HEK293 (cell line): ENCODE results near the gene GNG14.
A peak's percentile ranks its signal among the peaks of the same experiment; 100 is the strongest.

Source experiments
- CTCF ChIA-PET: fragments of 350-600 bp; formaldehyde crosslinking; extraction: SDS; loops from one replicate; lab custom pipeline; 2021; ENCODE audit warnings: antibody characterized with exemption; lab: Yijun Ruan, JAX
- POLR2A ChIA-PET: fragments of 300-600 bp; formaldehyde crosslinking; extraction: SDS; loops from one replicate; lab custom pipeline; 2020; ENCODE audit warnings: antibody characterized with exemption, inconsistent platforms; lab: Yijun Ruan, JAX
- H3K27ac ChIP-seq: fragments of 200-500 bp; sonication (Bioruptor generic); 2 replicates; pipeline ENCODE4 v1.5.1; 2014; ENCODE audit warnings: low read depth, low read length, control low read depth, inconsistent platforms; ENCODE audit errors: extremely low read depth
- H3K36me3 ChIP-seq, 2 experiments: fragments of 200-500 bp in 1 of 2; sonication (Bioruptor generic) in 1 of 2; 1 replicate in 1 of 2; 2 replicates in 1 of 2; pipeline ENCODE4 v1.5.1; 2014 to 2017; ENCODE audit warnings: inconsistent platforms in 2 of 2, low read length in 2 of 2; ENCODE audit not compliant: control insufficient read depth in 2 of 2, insufficient read depth in 1 of 2
- H3K4me1 ChIP-seq: fragments of 200-500 bp; sonication (Bioruptor generic); 2 replicates; pipeline ENCODE4 v1.5.1; 2014; ENCODE audit warnings: mild to moderate bottlenecking, low read length, inconsistent platforms; ENCODE audit not compliant: control insufficient read depth, insufficient read depth
- H3K4me3 ChIP-seq: 2 replicates; pipeline ENCODE4 v1.5.1; 2011; ENCODE audit warnings: low read depth, mild to moderate bottlenecking, control low read depth, low read length, moderate library complexity
- H3K9me3 ChIP-seq: fragments of 200-500 bp; sonication (Bioruptor generic); 2 replicates; pipeline ENCODE4 v1.5.1; 2014; ENCODE audit warnings: low read depth, low read length, inconsistent platforms; ENCODE audit not compliant: control insufficient read depth, insufficient read depth
- CTCF ChIP-seq: fragments of 450-650 bp; formaldehyde crosslinking; IDR thresholded peaks from 2 replicates; pipeline ENCODE4 v1.5.1; 2016; ENCODE audit warnings: missing biosample characterization, missing genetic modification characterization
- SCRT2 ChIP-seq: fragments of 450-650 bp; formaldehyde crosslinking; IDR thresholded peaks from 2 replicates; pipeline ENCODE4 v1.5.1; 2016; ENCODE audit warnings: missing biosample characterization, missing genetic modification characterization
- ZBTB21 ChIP-seq: fragments of 450-650 bp; formaldehyde crosslinking; IDR thresholded peaks from 2 replicates; pipeline ENCODE4 v1.5.1; 2017; ENCODE audit warnings: missing biosample characterization, missing genetic modification characterization
- ZNF10 ChIP-seq: fragments of 450-650 bp; formaldehyde crosslinking; IDR thresholded peaks from 2 replicates; pipeline ENCODE4 v1.5.1; 2017; ENCODE audit warnings: missing biosample characterization, missing genetic modification characterization
- ZNF114 ChIP-seq: fragments of 450-650 bp; formaldehyde crosslinking; IDR thresholded peaks from 2 replicates; pipeline ENCODE4 v1.5.0; 2017; ENCODE audit warnings: missing biosample characterization, missing genetic modification characterization
- ZNF155 ChIP-seq: fragments of 450-650 bp; formaldehyde crosslinking; IDR thresholded peaks from 2 replicates; pipeline ENCODE4 v1.5.1; 2016; ENCODE audit warnings: missing biosample characterization, missing genetic modification characterization
- ZNF184 ChIP-seq: fragments of 450-650 bp; IDR thresholded peaks from 2 replicates; pipeline ENCODE4 v1.5.1; 2018; ENCODE audit warnings: missing biosample characterization, mild to moderate bottlenecking, missing genetic modification characterization
- ZNF2 ChIP-seq: fragments of 450-650 bp; formaldehyde crosslinking; IDR thresholded peaks from 2 replicates; pipeline ENCODE4 v1.5.1; 2016; ENCODE audit warnings: missing biosample characterization, missing genetic modification characterization
- ZNF354C ChIP-seq: fragments of 450-650 bp; formaldehyde crosslinking; IDR thresholded peaks from 2 replicates; pipeline ENCODE4 v1.5.1; 2016; ENCODE audit warnings: missing biosample characterization, missing genetic modification characterization, low read depth, borderline replicate concordance
- ZNF518A ChIP-seq: fragments of 450-650 bp; formaldehyde crosslinking; conservative IDR thresholded peaks from 2 replicates; pipeline ENCODE4 v1.5.1; 2016; ENCODE audit warnings: low read depth, missing biosample characterization, missing genetic modification characterization
- ZNF555 ChIP-seq: fragments of 450-650 bp; formaldehyde crosslinking; conservative IDR thresholded peaks from 2 replicates; pipeline ENCODE4 v1.5.1; 2017; ENCODE audit warnings: missing biosample characterization, mild to moderate bottlenecking, missing genetic modification characterization, inconsistent platforms
- ZNF558 ChIP-seq: fragments of 450-650 bp; formaldehyde crosslinking; IDR thresholded peaks from 2 replicates; pipeline ENCODE4 v1.5.1; 2016; ENCODE audit warnings: missing biosample characterization, missing genetic modification characterization
- ZNF585B ChIP-seq: fragments of 450-650 bp; formaldehyde crosslinking; IDR thresholded peaks from 2 replicates; pipeline ENCODE4 v1.5.1; 2016; ENCODE audit warnings: missing biosample characterization, missing genetic modification characterization
- ZNF623 ChIP-seq: fragments of 450-650 bp; formaldehyde crosslinking; IDR thresholded peaks from 2 replicates; pipeline ENCODE4 v1.5.1; 2016; ENCODE audit warnings: missing biosample characterization, missing genetic modification characterization
- ZNF639 ChIP-seq: fragments of 450-650 bp; formaldehyde crosslinking; IDR thresholded peaks from 2 replicates; pipeline ENCODE4 v1.5.1; 2016; ENCODE audit warnings: missing biosample characterization, missing genetic modification characterization
- ZNF670 ChIP-seq: fragments of 450-650 bp; formaldehyde crosslinking; IDR thresholded peaks from 2 replicates; pipeline ENCODE4 v1.5.1; 2016; ENCODE audit warnings: missing biosample characterization, missing genetic modification characterization, low read depth
- ZSCAN5A ChIP-seq: fragments of 450-650 bp; formaldehyde crosslinking; IDR thresholded peaks from 2 replicates; pipeline ENCODE4 v1.5.1; 2016; ENCODE audit warnings: missing biosample characterization, missing genetic modification characterization
- TF ChIP-seq, protein P1 (sequence below): fragments of 450-650 bp; IDR thresholded peaks from 2 replicates; pipeline ENCODE4 v1.5.1; 2018; ENCODE audit warnings: missing biosample characterization, mild to moderate bottlenecking, missing genetic modification characterization
- TF ChIP-seq, protein P2 (sequence below): fragments of 450-650 bp; formaldehyde crosslinking; IDR thresholded peaks from 2 replicates; pipeline ENCODE4 v1.5.1; 2016; ENCODE audit warnings: missing biosample characterization, missing genetic modification characterization

Gene GNG14

DNA sequence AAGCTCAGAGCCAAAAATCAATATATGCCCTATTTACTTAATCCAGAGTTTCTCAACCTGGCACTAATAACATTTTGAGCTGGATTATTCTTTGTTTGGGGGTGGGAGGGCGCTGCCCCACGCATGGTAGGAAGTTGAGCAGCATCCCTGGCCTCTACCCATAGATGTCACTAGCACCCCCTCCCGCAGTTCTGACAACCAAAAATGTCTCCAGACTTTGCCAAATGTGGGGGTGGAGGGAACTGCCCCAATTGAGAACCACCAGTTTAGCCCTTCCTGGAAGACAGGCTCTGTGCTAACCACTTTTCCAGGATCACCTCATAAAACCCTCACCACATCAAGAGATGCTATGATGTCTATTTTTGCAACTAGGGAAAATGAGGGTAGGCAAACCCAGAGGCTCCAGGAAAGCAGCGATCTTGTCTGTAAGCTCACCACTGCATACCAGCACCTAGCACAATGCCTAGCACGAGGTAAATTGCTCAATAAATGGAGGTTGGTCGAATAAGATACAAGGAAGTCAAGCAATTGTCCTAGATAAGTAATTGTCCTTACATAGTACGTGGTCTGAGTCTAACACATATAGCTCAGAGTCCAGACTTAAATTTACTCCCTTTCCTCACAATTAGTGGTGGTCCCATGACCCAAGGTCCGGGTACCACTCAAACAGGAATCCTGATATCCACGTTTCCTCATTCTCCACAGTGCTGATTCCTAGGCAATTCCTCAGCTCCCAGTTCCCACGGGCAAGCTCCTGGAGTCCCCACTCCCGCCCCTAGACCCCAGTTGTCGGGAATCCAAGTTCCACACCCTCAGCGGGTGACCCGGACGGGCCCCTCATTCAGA is 45.8 kb downstream of the GNG14 start (continued):
- TF ChIP-seq CTCF (tag by site-specific recombination) (peak; percentile 88), ZNF623 (tag by site-specific recombination) (no peak)
- TF ChIP-seq, all 188 proteins: peak for 13

DNA sequence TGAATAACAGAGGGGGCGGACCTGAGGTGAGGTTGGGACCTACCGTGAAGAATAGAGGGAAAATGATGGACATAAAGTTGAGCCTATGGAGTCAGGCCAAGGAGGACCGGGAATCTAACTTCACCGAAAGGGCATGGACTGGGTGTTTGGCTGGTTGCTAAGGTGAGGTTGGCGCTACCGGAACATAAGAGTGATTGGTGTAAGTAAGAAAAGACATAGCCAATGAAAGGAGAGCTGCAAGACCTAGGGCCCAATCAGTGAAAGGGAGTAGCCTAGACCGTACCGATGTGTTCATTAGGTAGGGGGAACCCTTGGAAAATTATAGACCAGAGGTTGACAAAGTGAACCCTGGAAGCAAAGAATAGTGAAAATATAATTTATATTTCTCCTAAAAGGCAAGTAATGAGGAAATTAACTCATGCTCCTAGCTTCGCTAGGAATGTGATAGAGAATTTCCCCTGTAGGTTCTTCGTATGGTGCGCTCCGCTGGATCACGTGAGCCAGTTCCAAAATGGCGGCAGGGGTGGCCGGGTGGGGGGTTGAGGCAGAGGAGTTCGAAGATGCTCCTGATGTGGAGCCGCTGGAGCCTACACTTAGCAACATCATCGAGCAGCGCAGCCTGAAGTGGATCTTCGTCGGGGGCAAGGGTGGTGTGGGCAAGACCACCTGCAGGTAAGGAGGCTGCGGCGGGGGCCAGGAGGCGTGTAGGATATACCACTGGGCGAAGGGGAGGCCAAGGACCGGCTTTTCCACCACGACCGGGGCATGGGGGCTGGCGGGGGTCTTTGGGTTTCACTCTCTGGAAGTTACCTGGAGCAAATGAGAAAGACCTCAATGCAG is 49.4 kb downstream of the GNG14 start, which contains the start of gene GET3:
TSS of gene GET3 (plus strand) at position 503 of the 840 bp plus-strand sequence. CDS start at position 512, 9 bp downstream.
- peak within 1 kb of the TSS; percentile 84 for H3K27ac ChIP-seq
- no peaks in the 10 kb centered on the region for H3K9me3 ChIP-seq
- peaks cover 9 to 27% of the 10 kb centered on the region in 2 experiments; a peak in 2 of 3 replicates for H3K36me3 ChIP-seq
- POLR2A ChIA-PET, result interaction anchor here (0.6 to 5.4 kb wide), 7 partner anchors 9 to 261 kb away, joined by 3 to 89 read pairs (median 5); partner anchors contain the start of genes FBXW9 and TNPO2
- peak within 1 kb of the TSS; percentile 96 for H3K4me3 ChIP-seq
- H3K4me1 ChIP-seq, result 0 out of 2 replicates have a peak, but pooled peaks cover 4% of the 10 kb centered on the region
- CTCF ChIA-PET, result interaction anchor here (0.5 to 5.1 kb wide), 10 partner anchors 8 to 1201 kb away, joined by 3 to 32 read pairs (median 4); no protein-coding TSS in a partner anchor
- TF ChIP-seq ZNF354C (tag by site-specific recombination), result no peak
- TF ChIP-seq ZNF10 (tag by site-specific recombination), result no peak; the same call in 1 of the 2 replicates
- peak; percentile 88 for TF ChIP-seq ZNF639 (tag by site-specific recombination)
- TF ChIP-seq ZNF555 (tag by site-specific recombination), result no peak
- no peak for TF ChIP-seq ZNF184 (tag by site-specific recombination)
- TF ChIP-seq ZNF585B (tag by site-specific recombination), result no peak
- no peak for TF ChIP-seq ZNF670 (tag by site-specific recombination)
- peak; percentile 69 for TF ChIP-seq ZNF2 (tag by site-specific recombination)
- TF ChIP-seq, protein P1, sequence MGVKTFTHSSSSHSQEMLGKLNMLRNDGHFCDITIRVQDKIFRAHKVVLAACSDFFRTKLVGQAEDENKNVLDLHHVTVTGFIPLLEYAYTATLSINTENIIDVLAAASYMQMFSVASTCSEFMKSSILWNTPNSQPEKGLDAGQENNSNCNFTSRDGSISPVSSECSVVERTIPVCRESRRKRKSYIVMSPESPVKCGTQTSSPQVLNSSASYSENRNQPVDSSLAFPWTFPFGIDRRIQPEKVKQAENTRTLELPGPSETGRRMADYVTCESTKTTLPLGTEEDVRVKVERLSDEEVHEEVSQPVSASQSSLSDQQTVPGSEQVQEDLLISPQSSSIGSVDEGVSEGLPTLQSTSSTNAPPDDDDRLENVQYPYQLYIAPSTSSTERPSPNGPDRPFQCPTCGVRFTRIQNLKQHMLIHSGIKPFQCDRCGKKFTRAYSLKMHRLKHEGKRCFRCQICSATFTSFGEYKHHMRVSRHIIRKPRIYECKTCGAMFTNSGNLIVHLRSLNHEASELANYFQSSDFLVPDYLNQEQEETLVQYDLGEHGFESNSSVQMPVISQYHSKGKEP (tag by site-specific recombination), result no peak
- peak; percentile 46; the same call in 1 of the 2 replicates for TF ChIP-seq ZBTB21 (tag by site-specific recombination)
- TF ChIP-seq ZSCAN5A (tag by site-specific recombination), result no peak
- peak; percentile 32; the same call in 1 of the 2 replicates for TF ChIP-seq ZNF558
- TF ChIP-seq ZNF518A (tag by site-specific recombination), result peak; percentile 50; the same call in 1 of the 2 replicates
- TF ChIP-seq ZNF155, result no peak
- TF ChIP-seq ZNF114 (tag by site-specific recombination), result no peak
- TF ChIP-seq, protein P2, sequence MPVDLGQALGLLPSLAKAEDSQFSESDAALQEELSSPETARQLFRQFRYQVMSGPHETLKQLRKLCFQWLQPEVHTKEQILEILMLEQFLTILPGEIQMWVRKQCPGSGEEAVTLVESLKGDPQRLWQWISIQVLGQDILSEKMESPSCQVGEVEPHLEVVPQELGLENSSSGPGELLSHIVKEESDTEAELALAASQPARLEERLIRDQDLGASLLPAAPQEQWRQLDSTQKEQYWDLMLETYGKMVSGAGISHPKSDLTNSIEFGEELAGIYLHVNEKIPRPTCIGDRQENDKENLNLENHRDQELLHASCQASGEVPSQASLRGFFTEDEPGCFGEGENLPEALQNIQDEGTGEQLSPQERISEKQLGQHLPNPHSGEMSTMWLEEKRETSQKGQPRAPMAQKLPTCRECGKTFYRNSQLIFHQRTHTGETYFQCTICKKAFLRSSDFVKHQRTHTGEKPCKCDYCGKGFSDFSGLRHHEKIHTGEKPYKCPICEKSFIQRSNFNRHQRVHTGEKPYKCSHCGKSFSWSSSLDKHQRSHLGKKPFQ (tag by site-specific recombination), result no peak
- TF ChIP-seq SCRT2 (tag by site-specific recombination), result no peak
